Muscle layer of duodenum (tissue), 2 donors: ENCODE data around the gene DNM3.
"Not testable (repeated sequence)": the region's sequence is repeated elsewhere in the genome, so short reads cannot be mapped to it uniquely, and the experiment has no call there.

ENCODE experiments used
- H3K27ac ChIP-seq: one replicate; pipeline ENCODE4 v1.7.0; 2013; ENCODE audit warnings: mild to moderate bottlenecking, low read length
- H3K27me3 ChIP-seq: one replicate; pipeline ENCODE4 v1.7.0; 2013; ENCODE audit warnings: low read depth, mild to moderate bottlenecking, control low read depth, low read length
- H3K36me3 ChIP-seq, 2 donors: one replicate each; pipeline ENCODE4 v1.7.0; 2013; ENCODE audit warnings: low read length in 2 of 2, control low read depth in 1 of 2, mild to moderate bottlenecking in 1 of 2; ENCODE audit not compliant: insufficient read depth in 2 of 2, control insufficient read depth in 1 of 2
- H3K4me1 ChIP-seq, 2 donors: one replicate each; pipeline ENCODE4 v1.7.0; 2013; ENCODE audit warnings: low read length in 2 of 2, mild to moderate bottlenecking in 2 of 2, control low read depth in 1 of 2, moderate library complexity in 1 of 2; ENCODE audit not compliant: insufficient read depth in 2 of 2, control insufficient read depth in 1 of 2
- H3K4me3 ChIP-seq, 2 donors: one replicate each; pipeline ENCODE4 v1.7.0; 2013; ENCODE audit warnings: low read length in 2 of 2, low read depth in 1 of 2, mild to moderate bottlenecking in 1 of 2
- H3K9me3 ChIP-seq, 2 donors: one replicate each; pipeline ENCODE4 v1.7.0; 2013; ENCODE audit warnings: low read length in 2 of 2, control low read depth in 1 of 2, mild to moderate bottlenecking in 1 of 2; ENCODE audit not compliant: control insufficient read depth in 1 of 2
- donor health status: healthy.

DNM3 gene

DNA sequence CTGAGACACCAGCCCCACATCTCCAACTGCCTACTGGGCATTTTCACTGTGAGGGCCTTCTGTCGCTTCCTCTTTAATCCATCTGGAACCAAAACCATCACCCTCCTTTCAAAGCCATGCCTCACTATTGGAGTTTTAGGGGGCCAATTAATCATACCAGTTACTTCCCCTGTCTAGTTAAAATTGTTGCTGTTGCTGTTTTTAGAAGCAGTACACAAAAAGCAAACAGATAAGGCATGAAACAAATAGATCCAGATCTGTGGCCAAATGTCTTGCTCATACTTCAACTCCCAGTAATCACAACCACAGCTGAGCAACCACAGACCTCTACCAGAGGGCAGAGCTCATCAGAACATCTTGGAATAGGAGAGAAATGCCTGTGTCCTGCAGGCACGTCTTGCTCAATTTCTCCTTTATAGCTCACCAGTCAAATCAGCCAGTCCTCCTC, 445.4 kb downstream of the DNM3 start:
- Histone ChIP-seq H3K36me3 (no peaks in the 10 kb centered on the region), H3K27ac (no peak overlapping the region)

DNA sequence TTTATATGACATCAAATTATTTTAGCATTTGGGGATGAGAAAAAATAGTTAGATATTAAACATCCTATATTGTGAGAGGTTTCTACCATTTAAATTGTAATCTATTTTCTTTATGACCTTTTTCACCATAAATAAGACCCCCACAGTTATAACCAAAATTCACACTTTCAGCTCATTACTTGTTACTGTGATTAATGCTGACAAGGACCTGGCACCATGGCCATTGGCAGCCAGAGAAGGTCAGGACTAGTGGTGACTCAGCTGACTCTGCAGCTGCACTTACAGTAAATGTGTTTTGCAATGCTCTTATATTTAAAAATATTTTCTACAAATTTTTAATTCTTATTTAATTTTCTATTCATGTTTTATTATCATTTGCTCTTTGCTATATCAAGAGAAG, 445.9 kb downstream of the DNM3 start:
- Histone ChIP-seq H3K9me3 (no peaks in the 10 kb centered on the region), H3K27ac (no peak overlapping the region), H3K4me3 (no peak overlapping the region), H3K27me3 (no peaks in the 10 kb centered on the region), H3K36me3 (no peaks in the 10 kb centered on the region), H3K4me1 (peaks cover 0 to 5% of the 10 kb centered on the region in 2 donors)

More for the DNA sequence above, 445.4 kb downstream of the DNM3 start:
- Histone ChIP-seq H3K4me3 (no peak overlapping the region), H3K27me3 (no peaks in the 10 kb centered on the region), H3K9me3 (no peaks in the 10 kb centered on the region), H3K4me1 (peaks cover 0 to 5% of the 10 kb centered on the region in 2 donors)

DNA sequence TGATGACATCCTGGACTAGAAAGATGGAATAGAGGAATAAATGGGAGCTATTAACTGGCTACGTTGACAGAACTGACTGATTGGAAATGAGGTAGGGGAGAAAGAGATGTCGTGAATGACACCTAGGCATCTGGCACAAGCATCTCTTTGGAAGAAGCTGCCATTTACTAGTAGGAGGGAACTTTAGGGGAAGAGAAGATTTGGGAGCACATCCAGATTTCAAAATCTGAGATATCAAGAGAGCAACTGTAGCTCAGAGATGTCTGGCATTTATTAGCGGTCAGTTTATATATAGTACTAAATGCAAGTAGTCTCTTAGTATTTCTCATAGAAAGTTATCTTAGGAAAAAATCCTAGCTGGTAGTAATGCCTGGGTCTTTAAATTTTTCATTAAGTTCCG, 447.3 kb downstream of the DNM3 start:
- no peaks in the 10 kb centered on the region for H3K27me3 ChIP-seq
- no peaks in the 10 kb centered on the region for H3K36me3 ChIP-seq
- H3K9me3 ChIP-seq: no peaks in the 10 kb centered on the region
- no peak overlapping the region for H3K4me3 ChIP-seq
- H3K4me1 ChIP-seq: peaks cover 0 to 5% of the 10 kb centered on the region in 2 donors
- no peak overlapping the region for H3K27ac ChIP-seq

DNA sequence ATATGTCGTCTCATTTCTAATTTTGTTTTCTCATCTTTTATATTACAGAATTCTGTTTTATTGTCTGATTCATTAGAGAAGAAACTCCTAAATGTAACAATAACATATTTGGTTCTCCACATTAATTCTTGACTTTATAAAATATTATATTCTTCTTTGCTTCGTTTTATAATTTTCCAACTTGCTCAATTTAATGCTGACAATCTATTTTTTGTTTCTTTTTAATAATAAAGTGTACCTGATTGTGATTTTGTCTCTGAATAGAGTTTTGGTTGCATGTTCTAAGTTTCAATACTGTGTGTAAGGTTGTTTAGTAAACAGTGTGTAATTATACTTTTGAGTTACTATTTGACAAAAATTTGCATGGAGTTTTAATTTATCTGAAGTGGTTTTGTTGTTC, 448.1 kb downstream of the DNM3 start:
- Histone ChIP-seq H3K36me3 (no peaks in the 10 kb centered on the region), H3K4me1 (peaks cover 0 to 5% of the 10 kb centered on the region in 2 donors), H3K9me3 (no peaks in the 10 kb centered on the region), H3K4me3 (no peak overlapping the region), H3K27ac (no peak overlapping the region), H3K27me3 (no peaks in the 10 kb centered on the region)

DNA sequence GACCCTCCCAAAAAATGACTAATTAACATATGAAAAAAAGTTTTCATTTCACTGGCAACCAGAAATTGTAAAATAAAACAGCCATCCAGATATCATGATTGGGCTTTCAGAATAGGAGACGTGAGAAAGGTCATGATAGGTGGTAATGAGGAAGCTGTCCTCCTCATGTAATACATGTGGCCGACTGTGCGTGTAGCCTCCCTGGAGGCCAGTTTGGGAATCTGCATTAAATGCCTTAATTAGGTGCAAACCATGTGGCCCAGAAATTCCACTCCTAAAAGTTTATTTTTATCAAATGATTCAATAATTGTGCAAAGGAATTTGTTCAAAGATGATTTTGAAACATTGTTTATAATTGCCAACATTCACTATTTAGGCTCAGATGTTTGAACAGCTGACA, 451.5 kb downstream of the DNM3 start:
- Histone ChIP-seq H3K27ac (no peak overlapping the region), H3K4me1 (no peaks in the 10 kb centered on the region), H3K9me3 (no peaks in the 10 kb centered on the region), H3K36me3 (no peaks in the 10 kb centered on the region), H3K4me3 (no peak overlapping the region), H3K27me3 (no peaks in the 10 kb centered on the region)

DNA sequence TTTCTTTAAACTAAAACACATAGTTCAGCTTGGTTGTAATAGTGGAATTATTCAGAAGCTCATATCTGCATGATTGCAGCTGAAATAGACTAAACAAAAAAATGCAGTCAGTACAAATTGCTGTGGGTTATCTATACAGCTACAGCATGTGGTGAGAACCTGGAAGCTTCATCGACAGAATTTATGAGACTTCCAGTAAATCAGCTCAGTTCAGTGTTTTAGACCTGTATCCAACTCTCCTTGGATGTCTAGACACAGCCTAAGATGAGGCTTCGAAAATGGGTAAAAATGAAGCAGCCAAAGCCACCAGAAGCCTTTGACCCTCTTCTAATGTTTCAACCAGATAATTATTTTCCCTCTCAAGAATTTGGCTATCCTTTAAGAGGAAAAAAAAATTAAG, 452.1 kb downstream of the DNM3 start:
- no peaks in the 10 kb centered on the region for H3K27me3 ChIP-seq
- H3K4me1 ChIP-seq: no peaks in the 10 kb centered on the region
- no peak overlapping the region for H3K4me3 ChIP-seq
- no peaks in the 10 kb centered on the region for H3K36me3 ChIP-seq
- H3K27ac ChIP-seq: no peak overlapping the region
- no peaks in the 10 kb centered on the region for H3K9me3 ChIP-seq

DNA sequence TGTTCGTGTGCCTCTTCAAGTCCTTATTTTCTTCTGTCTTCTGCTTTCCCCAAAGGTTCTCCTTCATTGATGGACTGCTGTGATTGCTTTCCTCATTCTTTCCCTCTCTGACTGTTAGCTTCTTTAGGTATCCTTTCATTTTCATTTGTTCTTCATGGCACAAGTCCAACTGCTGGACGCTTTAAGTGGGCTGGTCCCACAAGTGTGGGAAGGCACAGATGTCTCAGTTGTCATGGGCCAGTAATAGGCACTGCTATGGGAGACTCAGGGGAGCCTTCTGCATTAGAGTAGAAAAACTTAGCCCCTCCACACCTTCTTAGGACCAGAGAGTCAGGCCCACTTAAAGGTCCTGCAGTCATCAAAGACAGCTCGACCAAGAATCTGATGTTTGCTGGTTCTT, 456.8 kb downstream of the DNM3 start:
- no peaks in the 10 kb centered on the region for H3K36me3 ChIP-seq
- no peak overlapping the region for H3K4me3 ChIP-seq

DNA sequence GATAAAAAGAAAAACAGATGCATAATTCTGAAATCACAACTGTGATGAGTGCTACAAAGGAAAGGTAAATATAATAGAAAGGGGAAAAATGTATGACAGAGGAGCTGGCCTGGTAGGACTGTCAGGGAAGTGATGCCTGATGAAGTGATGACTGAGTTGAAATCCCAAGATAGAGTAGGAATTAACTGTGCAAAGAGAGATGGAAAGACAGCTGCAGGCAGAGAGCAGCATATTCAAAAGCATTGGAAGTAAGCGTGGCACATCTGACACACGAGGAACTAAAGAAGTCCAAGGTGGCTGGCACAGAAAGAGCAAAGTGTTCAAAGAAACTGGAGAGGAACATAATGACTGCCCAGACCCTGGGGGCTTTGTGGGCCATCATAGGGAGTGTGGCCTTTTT, 457.6 kb downstream of the DNM3 start:
- no peak overlapping the region for H3K27ac ChIP-seq
- H3K4me3 ChIP-seq: no peak overlapping the region
- H3K9me3 ChIP-seq: peaks cover 0 to 5% of the 10 kb centered on the region in 2 donors
- no peaks in the 10 kb centered on the region for H3K36me3 ChIP-seq
- no peaks in the 10 kb centered on the region for H3K27me3 ChIP-seq
- H3K4me1 ChIP-seq: no peaks in the 10 kb centered on the region

More for the DNA sequence above, 456.8 kb downstream of the DNM3 start:
- peaks cover 0 to 5% of the 10 kb centered on the region in 2 donors for H3K9me3 ChIP-seq
- no peaks in the 10 kb centered on the region for H3K27me3 ChIP-seq
- H3K27ac ChIP-seq: no peak overlapping the region
- no peaks in the 10 kb centered on the region for H3K4me1 ChIP-seq

DNA sequence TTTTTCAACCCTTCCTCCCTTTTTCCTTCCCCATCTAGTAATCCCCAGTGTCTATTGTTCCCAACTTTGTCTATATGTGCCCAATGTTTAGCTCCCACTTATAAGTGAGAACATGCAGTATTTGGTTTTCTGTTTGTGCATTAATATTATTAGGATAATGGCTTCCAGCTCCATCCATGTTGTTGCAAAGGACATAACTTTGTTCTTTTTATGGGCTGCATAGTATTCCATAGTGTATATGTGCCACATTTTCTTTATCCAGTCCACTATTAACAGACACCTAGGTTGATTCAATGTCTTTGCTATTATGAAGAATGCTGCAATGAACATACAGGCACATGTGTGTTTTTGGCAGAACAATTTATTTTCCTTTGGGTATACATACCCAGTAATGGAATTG, 458.2 kb downstream of the DNM3 start:
- H3K36me3 ChIP-seq: no peaks in the 10 kb centered on the region
- no peaks in the 10 kb centered on the region for H3K4me1 ChIP-seq
- H3K9me3 ChIP-seq: peaks cover 0 to 5% of the 10 kb centered on the region in 2 donors
- H3K27ac ChIP-seq: no peak overlapping the region
- H3K27me3 ChIP-seq: no peaks in the 10 kb centered on the region
- no peak overlapping the region for H3K4me3 ChIP-seq

DNA sequence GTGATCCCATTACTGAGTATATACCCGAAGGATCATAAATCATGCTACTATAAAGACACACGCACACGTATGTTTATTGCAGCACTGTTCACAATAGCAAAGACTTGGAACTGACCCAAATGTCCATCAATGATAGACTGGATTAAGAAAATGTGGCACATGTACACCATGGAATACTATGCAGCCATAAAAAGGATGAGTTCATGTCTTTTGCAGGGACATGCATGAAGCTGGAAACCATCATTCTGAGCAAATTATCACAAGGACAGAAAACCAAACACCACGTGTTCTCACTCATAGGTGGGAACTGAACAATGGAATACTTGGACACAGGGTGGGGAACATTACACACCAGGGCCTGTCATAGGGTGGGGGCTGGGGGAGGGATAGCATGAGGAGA, 466.2 kb downstream of the DNM3 start:
- not testable (repeated sequence) for H3K36me3 ChIP-seq, H3K9me3 ChIP-seq, H3K4me3 ChIP-seq, H3K27ac ChIP-seq, H3K27me3 ChIP-seq, H3K4me1 ChIP-seq

DNA sequence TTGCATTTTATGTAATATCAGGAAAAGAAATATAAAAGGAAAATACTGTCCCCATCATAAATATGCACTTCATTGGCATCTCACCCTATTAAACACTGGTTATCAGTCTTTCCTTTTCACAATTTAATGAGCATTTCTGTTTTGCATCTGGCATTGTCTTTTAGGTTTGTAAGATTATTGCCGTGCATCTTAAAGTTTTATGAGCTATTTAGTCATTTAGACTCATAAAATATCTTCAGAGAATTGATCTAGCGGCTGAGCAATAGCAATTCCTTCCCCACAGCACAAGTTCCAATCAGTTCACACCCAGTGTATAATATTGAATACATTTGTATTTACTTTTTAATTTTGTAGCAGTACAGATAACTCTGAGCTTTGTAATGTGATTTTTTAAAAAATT, 466.8 kb downstream of the DNM3 start:
- no peak overlapping the region for H3K27ac ChIP-seq
- H3K9me3 ChIP-seq: no peaks in the 10 kb centered on the region
- H3K36me3 ChIP-seq: no peaks in the 10 kb centered on the region
- H3K27me3 ChIP-seq: no peaks in the 10 kb centered on the region
- H3K4me3 ChIP-seq: no peak overlapping the region
- H3K4me1 ChIP-seq: no peaks in the 10 kb centered on the region

DNA sequence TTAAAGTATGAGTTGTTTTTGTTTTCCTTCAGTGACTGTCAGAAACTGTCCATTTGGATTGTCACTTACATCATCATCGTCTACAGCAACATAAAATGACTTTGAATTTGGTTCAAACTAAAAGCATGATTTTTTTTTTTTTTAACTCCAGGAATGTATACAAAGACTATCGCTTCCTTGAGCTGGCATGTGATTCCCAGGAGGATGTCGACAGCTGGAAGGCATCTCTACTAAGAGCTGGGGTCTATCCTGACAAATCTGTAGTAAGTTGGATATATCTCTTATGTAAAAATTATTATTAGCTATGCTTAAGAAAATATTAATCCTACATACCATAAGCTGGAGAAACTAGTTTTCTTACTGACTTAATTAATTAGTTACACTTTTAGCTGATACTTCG, 467.3 kb downstream of the DNM3 start:
- no peaks in the 10 kb centered on the region for H3K36me3 ChIP-seq
- no peak overlapping the region for H3K27ac ChIP-seq
- no peak overlapping the region for H3K4me3 ChIP-seq
- no peaks in the 10 kb centered on the region for H3K4me1 ChIP-seq
- H3K27me3 ChIP-seq: no peaks in the 10 kb centered on the region
- H3K9me3 ChIP-seq: no peaks in the 10 kb centered on the region
